Subcutaneous adipose tissue (tissue), 4 donors: ENCODE results near the gene C4orf51. TPM values are rescaled to one million over a fixed set of nuclear protein-coding genes. Genes with fewer than 3 reads are reported as not detected.

Experiments
- total RNA-seq, 4 donors: library from RNA; depleted of rRNA; stranded (reverse); fragments of >200 nt; gene quantifications; one replicate each; pipeline ENCODE4 v1.1.0, GENCODE V29; 2016
- TF ChIP-seq, protein P1 (sequence below): fragments of 450-650 bp; IDR thresholded peaks from one replicate; pipeline ENCODE4 v1.5.1; 2016; ENCODE audit warnings: low read depth, mild to moderate bottlenecking, control low read depth, antibody characterized with exemption, moderate library complexity

The C4orf51 gene
- not detected for total RNA-seq

DNA sequence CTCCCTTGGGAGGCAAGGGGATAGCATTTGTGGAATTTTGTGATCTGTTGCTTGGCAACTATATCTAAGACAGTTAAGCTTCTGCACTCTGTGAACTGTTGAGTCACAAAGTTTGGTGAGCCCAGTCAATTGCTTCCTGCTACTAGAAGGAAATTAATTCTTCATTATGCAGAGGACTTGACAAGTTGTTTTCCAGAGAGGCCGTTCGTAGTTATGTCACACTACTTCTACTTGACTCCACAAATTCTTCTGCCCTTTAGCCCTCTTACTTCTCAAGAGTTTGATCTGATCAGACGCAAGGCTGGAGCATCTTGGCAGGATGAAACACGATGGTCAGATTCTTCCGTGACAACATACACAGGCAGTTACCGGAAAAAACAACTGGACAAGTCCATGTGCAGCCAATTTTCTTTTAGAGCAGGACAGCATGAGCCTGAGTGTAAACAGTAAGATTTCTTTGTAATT lies at the start of gene C4orf51:
TSS of gene C4orf51 (plus strand) at position 156 of the 465 bp plus-strand sequence. CDS start at position 214, 58 bp downstream.
- TF ChIP-seq, protein P1, sequence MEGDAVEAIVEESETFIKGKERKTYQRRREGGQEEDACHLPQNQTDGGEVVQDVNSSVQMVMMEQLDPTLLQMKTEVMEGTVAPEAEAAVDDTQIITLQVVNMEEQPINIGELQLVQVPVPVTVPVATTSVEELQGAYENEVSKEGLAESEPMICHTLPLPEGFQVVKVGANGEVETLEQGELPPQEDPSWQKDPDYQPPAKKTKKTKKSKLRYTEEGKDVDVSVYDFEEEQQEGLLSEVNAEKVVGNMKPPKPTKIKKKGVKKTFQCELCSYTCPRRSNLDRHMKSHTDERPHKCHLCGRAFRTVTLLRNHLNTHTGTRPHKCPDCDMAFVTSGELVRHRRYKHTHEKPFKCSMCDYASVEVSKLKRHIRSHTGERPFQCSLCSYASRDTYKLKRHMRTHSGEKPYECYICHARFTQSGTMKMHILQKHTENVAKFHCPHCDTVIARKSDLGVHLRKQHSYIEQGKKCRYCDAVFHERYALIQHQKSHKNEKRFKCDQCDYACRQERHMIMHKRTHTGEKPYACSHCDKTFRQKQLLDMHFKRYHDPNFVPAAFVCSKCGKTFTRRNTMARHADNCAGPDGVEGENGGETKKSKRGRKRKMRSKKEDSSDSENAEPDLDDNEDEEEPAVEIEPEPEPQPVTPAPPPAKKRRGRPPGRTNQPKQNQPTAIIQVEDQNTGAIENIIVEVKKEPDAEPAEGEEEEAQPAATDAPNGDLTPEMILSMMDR = no peak

GRCh38 chr4:145635117-145635516 lies 44.8 kb upstream of the C4orf51 start:
- TF ChIP-seq, protein P1 = no peak

GRCh38 chr4:145635630-145636029 lies 44.3 kb upstream of the C4orf51 start:
- TF ChIP-seq, protein P1 = no peak

- TF ChIP-seq, protein P1 = no peak
Observed at GRCh38 chr4:145639186-145639698, 40.7 kb upstream of the C4orf51 start.

DNA sequence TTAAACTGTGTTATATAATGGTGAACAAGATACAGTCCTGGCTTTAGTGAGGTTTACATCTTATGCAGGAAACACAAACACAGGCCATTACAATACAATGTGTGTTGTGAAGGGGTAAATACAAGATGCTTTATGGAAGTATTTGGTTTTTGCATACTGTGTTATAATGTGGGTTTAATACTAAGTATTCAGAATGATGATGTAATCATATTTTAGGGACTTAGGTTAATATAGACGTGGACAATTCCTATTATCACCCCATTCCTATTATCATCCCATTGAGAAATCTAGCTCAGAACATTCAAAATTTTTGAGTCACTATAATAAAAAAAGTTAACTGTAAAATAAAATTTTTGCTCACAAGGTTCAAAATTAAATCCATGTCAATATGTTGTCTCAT lies 36.7 kb upstream of the C4orf51 start:
- TF ChIP-seq, protein P1 = no peak

GRCh38 chr4:145644699-145645098 lies 35.2 kb upstream of the C4orf51 start:
- TF ChIP-seq, protein P1 = no peak

DNA sequence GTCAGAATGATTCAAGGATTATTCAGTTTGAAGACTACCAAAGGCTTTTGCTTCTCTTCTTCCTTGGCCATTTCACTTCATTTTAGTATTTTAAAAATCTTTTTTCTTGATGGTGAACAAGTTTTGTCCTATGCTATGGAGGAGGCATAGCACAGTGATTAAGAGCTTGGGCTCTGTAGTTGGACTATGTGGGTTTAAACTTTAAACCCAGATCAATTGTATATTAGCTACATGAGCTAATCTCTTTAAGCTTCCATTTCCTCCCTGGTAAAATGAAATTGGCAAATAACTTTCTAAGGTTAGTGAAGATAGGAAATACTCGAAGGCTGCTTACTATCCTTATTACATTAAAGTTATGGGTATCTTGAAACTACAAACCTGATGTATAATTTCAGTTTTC lies 23.8 kb upstream of the C4orf51 start:
- TF ChIP-seq, protein P1 = no peak
